ENCODE results near the gene GRB2. TPM values are rescaled to one million over a fixed set of nuclear protein-coding genes. Genes with fewer than 3 reads are reported as not detected.

Gene GRB2
- total RNA-seq, 3 donors from 2014 or later = 97.8 to 116 (median 102) TPM

DNA sequence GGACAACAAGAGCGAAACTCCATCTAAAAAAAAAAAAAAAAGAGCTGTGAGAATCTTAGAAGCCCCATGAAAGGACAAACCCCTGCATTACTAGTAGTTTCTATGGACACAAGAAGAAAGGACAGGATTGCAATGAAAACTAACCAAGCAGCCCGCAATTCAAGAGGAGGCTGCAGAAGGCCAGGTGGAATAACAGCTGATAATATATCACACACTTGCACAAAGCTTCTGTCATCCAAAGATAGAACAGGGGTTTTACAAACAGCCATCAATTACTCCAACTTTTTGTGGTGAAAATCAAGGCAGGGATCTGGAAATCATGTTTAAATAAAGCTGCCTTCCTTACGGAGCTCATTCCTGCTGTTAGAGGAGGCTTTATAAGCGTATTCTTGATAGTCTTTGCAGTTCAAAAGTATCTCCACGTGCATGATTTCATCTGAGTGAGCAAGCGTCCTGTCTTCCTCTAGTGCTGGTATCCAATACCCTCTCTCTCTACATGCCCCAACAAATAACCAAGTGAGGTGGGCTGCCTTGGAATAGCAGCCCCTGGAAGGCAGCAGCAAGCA lies 27.8 kb upstream of the GRB2 start:
- ATAC-seq = no peak
- TF ChIP-seq, protein P1, sequence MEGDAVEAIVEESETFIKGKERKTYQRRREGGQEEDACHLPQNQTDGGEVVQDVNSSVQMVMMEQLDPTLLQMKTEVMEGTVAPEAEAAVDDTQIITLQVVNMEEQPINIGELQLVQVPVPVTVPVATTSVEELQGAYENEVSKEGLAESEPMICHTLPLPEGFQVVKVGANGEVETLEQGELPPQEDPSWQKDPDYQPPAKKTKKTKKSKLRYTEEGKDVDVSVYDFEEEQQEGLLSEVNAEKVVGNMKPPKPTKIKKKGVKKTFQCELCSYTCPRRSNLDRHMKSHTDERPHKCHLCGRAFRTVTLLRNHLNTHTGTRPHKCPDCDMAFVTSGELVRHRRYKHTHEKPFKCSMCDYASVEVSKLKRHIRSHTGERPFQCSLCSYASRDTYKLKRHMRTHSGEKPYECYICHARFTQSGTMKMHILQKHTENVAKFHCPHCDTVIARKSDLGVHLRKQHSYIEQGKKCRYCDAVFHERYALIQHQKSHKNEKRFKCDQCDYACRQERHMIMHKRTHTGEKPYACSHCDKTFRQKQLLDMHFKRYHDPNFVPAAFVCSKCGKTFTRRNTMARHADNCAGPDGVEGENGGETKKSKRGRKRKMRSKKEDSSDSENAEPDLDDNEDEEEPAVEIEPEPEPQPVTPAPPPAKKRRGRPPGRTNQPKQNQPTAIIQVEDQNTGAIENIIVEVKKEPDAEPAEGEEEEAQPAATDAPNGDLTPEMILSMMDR (IDR thresholded peaks at IDR 0.05) = no peak
- H3K9me3 ChIP-seq = no peaks in the 10 kb centered on the region
- no peak overlapping the region for H3K4me3 ChIP-seq
- no peaks in the 10 kb centered on the region for H3K36me3 ChIP-seq (ENCODE audit: low read depth)
- DNase-seq = no peak
- H3K4me1 ChIP-seq (ENCODE audit: low read depth) = no peaks in the 10 kb centered on the region
- intact Hi-C loops (cut with DNase I, micrococcal nuclease) = no loop called here

DNA sequence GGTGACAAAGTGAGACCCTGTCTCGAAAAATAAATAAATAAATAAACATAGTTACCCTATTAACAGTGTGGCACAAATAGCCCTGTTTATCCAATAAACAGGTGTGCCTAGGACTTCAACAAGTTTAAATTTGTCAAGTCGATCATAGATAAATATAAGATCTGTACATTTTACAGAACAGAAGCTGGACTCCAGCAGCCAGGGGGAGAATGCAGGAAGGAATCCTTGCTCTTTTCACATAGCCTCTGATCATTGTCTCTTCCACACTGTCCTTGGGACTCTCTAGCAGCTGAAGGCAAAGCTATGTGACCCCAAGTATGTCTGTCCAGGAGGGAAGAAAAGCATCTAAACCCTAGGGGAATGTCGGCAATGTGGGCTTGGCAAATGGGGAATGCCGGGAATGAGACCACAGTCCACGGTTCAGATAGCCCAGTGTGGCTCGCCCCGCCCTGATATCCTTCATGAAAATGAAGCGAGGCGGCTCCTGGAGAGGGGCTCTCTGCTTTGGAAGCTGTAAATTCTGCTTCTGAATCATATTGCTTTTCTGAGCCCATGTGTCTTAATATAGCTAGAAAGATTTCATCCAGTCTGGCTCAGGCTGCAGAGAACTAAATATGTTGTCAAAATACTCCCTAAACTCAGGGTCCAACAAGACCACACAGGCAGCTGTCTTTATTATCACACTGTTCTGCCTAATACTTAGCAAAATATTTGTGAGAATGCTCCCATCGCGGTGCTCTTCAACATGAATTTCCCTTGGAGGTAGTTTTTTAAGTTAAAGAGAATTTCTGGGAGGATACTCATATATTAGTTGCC lies 24.9 kb upstream of the GRB2 start:
- H3K36me3 ChIP-seq (ENCODE audit: low read depth) = no peaks in the 10 kb centered on the region
- peaks cover 3% of the 10 kb centered on the region for H3K4me1 ChIP-seq (ENCODE audit: low read depth)
- DNase-seq = peak in 1 of 3 donors; percentile 35
- no peaks in the 10 kb centered on the region for H3K9me3 ChIP-seq
- ATAC-seq = peak; percentile 50
- intact Hi-C loops (cut with DNase I, micrococcal nuclease) = no loop called here
- no peak overlapping the region for H3K4me3 ChIP-seq
- TF ChIP-seq, protein P1 (IDR thresholded peaks at IDR 0.05) = no peak

DNA sequence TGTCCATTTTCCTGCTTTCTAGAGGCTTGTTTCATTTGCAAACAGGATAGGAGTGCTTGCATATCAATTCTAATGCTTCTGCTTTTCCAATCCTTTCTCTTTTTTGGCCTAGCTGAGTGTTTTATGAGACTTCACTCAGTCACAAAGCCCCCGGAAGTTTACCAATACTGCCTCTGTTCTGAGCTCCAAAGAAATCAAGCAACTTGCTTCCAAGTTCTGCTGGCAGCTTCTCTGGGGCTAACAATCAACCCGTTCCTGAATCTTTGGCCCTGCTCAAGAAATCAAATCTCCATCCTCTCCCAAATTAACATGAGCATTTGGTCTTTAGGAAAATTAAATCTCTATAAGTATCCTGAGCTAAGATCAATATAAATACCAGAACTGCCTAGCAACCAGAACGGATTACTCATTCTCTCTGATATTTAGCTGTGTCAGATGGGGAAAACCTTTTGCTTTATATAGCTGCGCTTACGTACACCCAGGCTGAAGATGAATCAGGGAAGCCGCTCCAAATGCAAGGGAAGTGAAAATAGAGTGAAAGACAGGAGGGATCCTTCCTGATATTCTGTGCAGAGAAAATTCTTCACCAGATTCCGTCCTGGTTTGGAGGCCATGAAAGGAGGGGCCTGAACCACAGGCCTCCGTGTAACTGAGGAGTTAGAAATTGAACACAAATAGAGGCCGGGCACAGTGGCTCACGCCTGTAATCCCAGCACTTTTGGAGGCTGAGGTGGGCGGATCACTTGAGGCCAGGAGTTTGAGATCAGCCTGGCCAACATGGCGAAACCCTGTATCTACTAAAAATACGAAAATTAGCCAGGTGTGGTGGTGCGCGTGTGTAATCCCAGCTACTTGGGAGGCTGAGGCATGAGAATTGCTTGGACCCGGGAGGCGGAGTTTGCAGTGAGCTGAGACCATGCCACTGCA lies 23.3 kb upstream of the GRB2 start:
- ATAC-seq (peak; percentile 46), DNase-seq (no peak)
- intact Hi-C loops (cut with DNase I, micrococcal nuclease) = loop anchor here (2.0 to 10.0 kb wide), 2 partner anchors 86 to 88 kb away; partner anchors contain the start of genes TSEN54 (in 2 of the 2) and CASKIN2 (in 1 of the 2)
- TF ChIP-seq, protein P1 (IDR thresholded peaks at IDR 0.05) = no peak
- H3K9me3 ChIP-seq = no peaks in the 10 kb centered on the region
- H3K4me3 ChIP-seq = no peak overlapping the region
- no peaks in the 10 kb centered on the region for H3K36me3 ChIP-seq (ENCODE audit: low read depth)
- H3K4me1 ChIP-seq (ENCODE audit: low read depth) = peaks cover 3% of the 10 kb centered on the region

DNA sequence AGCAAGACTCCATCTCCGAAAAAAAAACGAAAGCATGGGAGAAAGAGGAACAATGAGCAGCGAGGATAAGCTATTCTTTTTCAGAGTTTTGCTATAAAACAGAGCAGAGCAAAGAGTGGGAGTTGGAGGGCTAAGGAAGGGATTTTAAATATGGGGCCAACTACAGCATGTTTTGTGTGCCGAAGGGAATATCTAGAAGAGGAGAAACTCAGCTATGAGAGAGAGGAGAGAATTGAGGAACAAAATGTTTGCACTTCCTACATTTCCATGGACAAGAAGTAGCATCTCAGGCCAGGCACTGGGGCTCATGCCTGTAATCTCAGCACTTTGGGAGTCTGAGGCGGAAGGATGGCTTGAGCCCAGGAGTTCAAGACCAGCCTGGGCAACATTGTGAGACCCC lies 13.1 kb upstream of the GRB2 start:
- no peak for ATAC-seq

DNA sequence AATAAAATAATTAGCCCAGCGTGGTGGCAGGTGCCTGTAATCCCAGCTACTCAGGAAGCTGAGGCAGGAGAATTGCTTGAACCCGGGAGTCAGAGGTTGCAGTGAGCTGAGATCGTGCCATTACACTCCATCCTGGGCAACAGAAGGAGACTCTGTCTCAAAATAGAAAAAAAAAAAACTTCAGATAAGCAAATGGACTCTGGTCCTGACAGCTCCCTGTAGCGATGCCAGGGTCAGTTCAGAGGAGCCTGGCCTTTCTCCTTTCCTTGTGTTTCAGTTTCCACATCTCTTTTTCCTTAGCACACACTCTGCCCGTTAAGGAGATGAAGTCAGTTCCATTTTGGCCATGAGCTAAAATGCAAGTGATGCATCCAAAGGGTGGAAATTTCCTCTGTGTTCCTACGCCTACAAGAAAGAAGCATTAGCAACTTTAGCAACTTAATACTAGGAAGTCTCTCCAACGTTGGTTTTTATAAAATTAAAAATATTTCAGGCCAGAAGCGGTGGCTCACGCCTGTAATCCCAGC lies 11.6 kb upstream of the GRB2 start:
- H3K4me1 ChIP-seq (ENCODE audit: low read depth) = no peaks in the 10 kb centered on the region
- H3K4me3 ChIP-seq = no peak overlapping the region
- TF ChIP-seq, protein P1 (IDR thresholded peaks at IDR 0.05) = no peak
- DNase-seq (no peak), ATAC-seq (peak; percentile 40)
- no peaks in the 10 kb centered on the region for H3K9me3 ChIP-seq
- intact Hi-C loops (cut with DNase I, micrococcal nuclease) = no loop called here
- H3K36me3 ChIP-seq (ENCODE audit: low read depth) = no peaks in the 10 kb centered on the region

More for the DNA sequence above, 13.1 kb upstream of the GRB2 start:
- Histone ChIP-seq H3K4me1 (ENCODE audit: low read depth) (no peaks in the 10 kb centered on the region), H3K9me3 (no peaks in the 10 kb centered on the region), H3K4me3 (no peak overlapping the region), H3K36me3 (ENCODE audit: low read depth) (no peaks in the 10 kb centered on the region)
- DNase-seq = no peak
- intact Hi-C loops (cut with DNase I, micrococcal nuclease) = no loop called here
- TF ChIP-seq, protein P1 (IDR thresholded peaks at IDR 0.05) = no peak

Measured in mucosa of descending colon (tissue), 3 donors.